ENCODE measurements around the gene SNAI3.

Gene SNAI3

DNA sequence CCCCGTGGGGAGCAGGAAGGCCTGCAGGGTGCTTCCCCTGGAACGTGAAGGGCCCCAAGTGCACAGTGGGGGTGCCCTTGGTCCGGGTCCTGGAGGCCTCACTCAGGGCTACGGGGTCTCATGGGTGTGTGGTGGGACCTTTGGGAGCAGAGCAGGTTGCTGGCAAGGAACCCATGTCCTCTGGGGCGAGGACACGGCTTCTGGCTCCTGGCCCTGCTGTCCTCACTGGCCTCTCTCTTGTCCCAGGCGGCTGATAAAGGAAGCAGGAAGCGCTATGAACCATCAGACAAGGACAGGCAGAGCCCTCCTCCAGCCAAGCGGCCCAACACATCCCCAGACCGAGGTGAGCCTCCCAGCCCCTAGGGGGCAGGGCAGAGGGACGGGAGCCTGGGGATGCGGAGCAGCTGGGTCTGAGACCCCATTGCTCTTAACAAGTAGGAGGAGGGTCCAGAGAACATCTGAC lies 57.8 kb downstream of the SNAI3 start:
- no peak for DNase-seq (ENCODE audit: low read depth)
- TF ChIP-seq, protein P1, sequence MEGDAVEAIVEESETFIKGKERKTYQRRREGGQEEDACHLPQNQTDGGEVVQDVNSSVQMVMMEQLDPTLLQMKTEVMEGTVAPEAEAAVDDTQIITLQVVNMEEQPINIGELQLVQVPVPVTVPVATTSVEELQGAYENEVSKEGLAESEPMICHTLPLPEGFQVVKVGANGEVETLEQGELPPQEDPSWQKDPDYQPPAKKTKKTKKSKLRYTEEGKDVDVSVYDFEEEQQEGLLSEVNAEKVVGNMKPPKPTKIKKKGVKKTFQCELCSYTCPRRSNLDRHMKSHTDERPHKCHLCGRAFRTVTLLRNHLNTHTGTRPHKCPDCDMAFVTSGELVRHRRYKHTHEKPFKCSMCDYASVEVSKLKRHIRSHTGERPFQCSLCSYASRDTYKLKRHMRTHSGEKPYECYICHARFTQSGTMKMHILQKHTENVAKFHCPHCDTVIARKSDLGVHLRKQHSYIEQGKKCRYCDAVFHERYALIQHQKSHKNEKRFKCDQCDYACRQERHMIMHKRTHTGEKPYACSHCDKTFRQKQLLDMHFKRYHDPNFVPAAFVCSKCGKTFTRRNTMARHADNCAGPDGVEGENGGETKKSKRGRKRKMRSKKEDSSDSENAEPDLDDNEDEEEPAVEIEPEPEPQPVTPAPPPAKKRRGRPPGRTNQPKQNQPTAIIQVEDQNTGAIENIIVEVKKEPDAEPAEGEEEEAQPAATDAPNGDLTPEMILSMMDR (IDR thresholded peaks at IDR 0.05; ENCODE audit: insufficient read depth, low read depth, low read length, missing control alignments), result peak; percentile 47
- no peak overlapping the region for H3K4me3 ChIP-seq (ENCODE audit: low read depth, low read length)
